Stimulated activated CD8-positive, alpha-beta memory T cell treated with anti-CD3 and anti-CD28 coated beads, Interleukin-15, amount 100 ng/mL, for 24 hours (primary cell): ENCODE results near the gene GALNTL6.

Source experiments
- DNase-seq: peaks from one replicate; pipeline ENCODE4 v3.0.0-alpha.2; 2020; ENCODE audit warnings: low read depth

GALNTL6 gene

DNA sequence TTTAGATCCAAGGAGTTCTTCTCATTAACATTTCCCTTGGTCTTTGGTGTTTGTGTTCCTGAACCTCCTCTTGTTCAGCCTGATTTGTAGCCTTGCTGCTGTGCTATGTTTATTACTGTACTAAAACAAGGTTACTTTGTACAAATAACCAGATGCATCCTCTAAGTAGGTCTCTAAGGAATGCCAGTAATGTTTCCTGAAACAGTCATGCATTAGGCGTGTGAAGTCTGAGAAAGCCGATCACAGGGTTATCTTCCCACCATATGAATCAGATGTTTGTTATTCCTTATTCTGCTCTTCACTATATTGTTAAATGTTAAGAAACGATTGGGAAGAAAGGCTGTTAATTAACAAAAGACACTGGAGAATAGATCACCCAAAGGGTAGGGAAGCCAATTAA lies 66.9 kb downstream of the GALNTL6 start:
- DNase-seq = no peak

DNA sequence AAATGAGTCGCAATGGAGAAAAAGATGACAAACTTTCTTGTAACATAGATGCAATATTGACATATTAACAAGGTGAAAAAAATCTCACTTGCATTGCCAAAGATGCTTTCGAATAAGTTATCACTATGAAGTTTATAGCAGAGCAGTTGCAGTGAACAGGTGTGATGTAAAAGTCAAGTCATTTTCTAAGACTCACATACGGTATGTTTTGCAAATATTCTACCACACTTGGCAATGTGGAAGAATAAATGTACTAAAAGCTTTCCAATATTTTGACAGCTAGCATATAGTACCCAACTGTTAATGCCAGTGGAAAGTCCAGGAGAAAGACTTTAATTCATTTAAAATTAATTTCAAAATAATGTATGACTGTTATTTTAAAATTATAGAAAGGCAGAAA lies 76.5 kb downstream of the GALNTL6 start:
- DNase-seq = no peak

DNA sequence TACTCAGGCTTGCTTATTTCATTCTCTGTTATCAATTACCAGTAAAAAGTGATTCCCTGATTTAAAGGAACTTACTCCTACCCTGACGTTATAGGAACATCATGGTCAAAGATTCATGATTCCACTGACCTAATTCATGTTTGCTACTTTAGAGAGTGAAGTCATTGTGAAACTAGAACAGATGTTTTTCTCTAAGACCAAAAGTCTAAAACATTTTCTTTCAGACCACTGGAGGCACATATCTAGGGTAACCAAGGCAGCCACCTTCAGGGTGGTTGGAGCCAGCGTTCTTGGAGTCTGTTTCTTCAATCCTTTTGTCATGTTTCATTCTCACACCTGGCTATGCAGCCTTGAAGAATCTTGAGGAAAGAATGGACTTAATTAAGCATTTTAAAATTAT lies 77.8 kb downstream of the GALNTL6 start:
- no peak for DNase-seq

DNA sequence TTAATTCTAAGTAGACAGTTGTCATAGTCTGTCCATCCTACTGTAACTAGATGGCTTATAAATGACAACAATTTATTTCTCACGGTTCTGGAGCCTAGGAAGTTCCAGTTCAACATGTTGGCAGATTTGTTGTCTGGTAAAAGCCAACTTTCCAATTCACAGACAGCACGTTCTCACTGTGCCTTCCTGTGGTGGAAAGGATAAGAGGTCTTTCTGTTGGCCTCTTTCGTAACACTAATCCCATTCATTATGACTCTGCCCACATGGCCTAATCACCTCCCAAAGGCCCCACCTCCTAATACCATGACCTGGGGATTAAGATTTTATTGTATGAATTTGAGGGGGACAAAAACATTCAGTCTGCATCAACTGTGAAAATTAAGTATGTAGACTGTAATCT lies 83.2 kb downstream of the GALNTL6 start:
- no peak for DNase-seq

DNA sequence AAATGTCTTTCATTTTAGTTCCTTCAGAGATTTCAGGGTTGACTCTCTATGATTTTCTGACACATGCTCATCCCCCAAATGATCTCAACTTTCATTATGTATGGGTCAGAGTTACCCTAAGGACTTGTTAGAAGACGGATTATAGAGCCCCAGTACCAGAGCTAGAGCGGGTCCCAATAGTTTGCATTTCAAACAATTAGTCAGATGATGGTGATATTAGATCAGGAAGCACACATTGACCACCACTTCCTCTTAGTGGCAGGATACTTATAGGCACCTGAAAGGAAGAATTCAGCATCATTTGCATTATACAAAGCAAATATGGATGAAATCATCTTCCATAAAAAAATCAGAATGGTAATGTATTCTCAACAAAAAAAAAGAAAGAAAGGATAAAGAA lies 106.1 kb downstream of the GALNTL6 start:
- no peak for DNase-seq

DNA sequence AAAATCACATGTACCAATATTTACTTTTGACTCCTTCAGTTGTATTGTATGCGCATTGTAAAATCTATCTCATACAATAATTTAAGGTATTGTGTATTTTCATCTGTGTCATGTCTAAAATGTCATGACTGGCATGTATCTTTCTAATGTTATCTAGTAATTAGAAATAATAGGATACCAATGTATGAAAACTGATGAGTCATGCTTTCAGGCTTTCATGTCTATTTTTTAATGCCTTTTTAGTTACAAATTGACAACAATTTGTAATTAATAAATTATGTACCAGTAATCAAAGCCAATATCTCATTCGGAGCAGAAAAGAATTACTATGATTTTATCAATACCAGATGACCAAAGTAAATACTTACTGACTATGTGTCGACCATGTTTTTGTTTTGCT lies 107.7 kb downstream of the GALNTL6 start:
- no peak for DNase-seq

DNA sequence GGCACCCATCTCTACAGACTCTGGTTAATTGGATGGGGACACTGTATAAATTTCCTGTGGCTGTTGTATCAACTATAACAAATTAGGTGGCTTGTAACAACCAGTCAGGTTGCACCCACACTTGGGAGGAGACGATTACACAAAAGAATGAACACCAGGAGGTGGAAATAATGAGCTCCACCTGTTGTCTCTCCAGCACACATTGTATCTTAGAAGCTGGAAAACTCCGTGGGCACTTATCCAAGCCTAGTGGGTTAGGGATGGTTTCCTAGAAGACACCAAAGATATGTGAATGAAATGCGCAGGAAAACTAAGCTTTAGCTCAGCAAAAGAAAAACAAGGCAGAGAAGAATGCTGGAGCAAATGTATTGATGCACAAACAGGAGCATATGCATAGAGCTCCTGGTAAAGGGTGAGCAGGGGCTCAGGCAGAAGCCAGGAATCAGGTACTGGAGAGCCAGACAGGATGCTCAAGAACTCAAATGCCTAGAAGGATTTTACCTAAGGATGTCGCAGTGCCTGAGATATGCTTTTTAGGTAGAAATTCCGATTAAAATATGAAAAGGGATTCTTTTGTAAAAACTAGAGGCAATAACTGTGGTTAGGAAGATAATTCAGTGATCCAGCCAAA lies 111.7 kb downstream of the GALNTL6 start:
- DNase-seq = no peak

DNA sequence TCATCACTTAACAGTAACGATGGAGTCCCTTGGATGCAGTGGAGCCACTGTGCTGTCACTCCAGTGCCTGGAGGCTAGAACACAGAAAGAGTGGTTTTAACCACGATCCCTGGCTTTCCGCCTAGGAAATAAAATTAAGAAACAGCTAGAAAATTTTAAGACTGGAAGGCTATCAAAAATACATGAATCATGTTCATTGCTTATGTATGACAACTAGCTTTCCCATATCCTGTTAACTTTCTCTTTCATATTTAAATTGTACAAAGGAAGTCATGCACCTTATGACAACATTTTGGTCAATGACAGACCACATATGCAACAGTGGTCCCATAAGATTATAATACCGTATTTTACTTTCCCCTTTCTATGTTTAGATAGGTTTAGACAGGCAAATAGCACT lies 115.1 kb downstream of the GALNTL6 start:
- DNase-seq = no peak

DNA sequence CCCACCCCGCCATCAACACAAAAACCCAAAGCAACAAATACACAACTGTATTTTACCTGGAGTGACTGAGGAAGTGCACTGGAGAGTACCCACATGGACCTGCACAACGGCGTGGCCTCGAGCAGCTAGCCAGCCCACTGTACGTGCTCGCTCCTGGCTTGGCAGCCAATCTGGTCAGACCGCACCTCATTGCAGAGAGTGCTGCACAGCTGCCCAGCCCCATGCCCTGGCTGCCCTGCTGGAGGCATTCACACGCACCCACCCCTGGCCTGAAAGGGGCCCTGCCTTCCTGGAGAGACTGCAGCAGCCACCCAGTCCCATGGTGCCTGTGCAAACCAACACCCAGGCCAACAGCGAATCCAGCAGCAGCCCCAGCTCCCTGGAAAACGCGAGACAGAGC lies 116.3 kb downstream of the GALNTL6 start:
- DNase-seq = no peak

DNA sequence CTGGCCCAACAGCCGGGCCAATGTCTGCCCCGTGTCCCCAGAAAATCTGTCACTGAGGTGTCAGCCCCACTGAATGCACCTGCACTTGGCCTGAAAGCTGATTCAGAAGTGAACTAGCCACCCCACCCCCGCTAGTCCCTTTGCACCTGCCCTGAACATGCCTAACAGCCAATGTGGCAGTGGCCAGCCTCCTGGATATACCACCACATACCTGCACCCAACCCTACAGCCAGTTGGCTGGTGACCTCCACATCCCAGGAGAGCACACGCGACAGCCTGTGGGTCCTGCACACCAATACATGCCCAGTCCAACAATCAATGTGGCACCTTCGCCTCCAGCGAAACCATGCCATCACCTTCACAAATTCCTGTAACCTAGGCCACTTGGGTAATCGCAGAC lies 116.7 kb downstream of the GALNTL6 start:
- no peak for DNase-seq

DNA sequence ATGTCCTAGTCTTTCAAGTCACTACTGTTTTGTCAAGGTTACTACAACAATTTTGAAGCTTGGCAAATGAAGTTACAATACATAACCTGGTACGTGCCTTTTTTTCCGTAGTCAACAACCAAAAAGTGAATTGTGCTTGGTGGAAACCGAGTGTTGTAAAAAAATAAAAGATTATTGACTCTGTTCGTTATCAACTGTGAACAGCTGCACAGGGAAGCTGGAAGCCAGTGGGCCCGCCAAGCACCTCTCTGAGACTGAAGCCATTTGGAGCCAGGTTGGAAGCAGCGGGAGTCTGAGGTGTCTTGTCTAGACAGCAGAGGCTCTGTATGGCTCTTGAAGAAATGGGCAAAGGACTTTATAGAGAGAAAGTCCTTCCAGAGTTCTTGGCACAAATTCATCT lies 119.0 kb downstream of the GALNTL6 start:
- DNase-seq = no peak

DNA sequence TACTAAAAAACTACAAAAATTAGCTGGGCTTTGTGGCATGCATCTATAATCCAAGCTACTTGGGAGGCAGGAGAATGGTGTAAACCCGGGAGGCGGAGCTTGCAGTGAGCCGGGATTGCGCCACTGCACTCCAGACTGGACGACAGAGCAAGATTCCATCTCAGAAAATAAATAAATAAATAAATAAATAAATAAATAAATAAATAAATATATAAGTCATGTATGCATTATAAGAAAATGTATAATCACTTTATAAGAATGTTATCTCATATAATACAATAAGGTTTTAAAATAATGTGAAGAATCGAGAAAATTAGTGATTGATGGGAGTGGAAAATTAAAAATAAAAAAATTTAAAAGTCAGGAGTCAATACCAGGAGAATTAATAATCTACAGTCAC lies 127.5 kb downstream of the GALNTL6 start:
- DNase-seq = no peak

DNA sequence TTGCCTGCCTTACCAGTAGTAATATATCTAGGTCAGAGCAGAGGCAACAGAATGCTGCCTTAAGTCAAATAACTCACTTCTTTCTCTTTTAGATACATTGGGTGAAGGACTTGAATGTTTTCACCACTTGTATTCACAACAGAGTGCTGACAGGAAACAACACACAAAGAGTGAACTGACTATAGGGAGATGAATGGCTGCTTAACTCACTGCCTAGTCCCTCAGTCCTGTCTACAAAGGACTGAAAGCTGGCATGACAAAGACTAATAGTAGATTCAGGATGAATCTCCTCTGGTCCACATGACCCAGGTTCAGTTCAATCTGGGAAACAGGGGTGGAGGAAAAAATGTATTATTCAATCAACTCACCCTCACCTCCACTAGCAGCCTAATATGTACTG lies 134.2 kb downstream of the GALNTL6 start:
- no peak for DNase-seq

DNA sequence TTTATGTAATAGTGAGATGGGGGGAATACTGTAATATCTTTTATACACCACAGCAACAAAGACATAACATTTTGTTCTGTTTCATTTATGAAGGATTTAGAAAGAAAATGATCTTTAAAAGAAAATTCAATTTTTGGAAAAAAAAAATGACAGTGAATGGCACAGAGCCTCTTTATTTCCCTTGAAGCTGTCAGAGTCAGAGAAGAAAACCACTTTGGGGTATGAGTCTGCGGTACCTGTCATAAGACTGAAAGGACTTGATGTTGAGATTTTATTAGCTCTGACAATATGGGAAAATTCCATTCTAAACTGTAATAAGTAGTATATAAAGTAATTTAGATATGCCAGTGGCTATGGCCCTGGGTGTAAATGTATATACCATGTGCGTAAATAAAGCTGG lies 134.8 kb downstream of the GALNTL6 start:
- no peak for DNase-seq

DNA sequence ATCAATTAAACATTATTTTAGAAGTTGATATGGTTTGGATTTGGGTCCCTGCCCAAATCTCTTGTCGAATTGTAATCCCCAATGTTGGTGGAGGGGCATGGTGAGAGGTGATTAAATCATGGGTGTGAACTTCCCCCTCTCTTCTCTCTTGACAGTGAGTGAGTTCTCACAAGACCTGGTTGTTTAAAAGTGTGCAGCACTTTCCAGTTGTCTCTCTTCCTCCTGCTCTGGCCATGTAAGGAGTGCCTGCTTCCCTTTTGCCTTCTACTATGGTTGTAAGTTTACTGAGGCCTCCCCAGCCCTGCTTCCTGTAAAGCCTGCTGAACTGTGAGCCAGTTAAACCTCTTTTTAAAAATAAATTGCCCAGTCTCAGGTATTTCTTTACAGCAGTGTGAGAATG lies 141.4 kb downstream of the GALNTL6 start:
- DNase-seq = no peak

DNA sequence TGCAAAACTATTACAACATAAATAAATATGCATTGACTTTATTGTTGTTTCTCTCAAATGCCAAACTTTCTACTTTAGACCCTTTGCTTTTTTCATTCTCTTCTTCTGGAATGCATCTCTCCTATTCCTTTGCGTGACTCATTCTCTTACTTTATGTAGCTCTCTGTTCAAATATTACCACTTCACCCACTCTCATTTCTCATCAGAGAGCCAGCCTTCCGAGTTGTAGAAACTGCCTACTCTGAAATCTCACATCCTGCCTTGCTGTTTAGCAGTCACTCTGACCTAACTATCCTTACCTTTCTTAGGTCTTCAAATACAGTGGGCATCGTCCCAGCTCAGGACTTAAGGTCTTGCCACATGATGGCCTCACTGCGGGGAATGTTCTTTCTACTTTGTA lies 143.5 kb downstream of the GALNTL6 start:
- no peak for DNase-seq

DNA sequence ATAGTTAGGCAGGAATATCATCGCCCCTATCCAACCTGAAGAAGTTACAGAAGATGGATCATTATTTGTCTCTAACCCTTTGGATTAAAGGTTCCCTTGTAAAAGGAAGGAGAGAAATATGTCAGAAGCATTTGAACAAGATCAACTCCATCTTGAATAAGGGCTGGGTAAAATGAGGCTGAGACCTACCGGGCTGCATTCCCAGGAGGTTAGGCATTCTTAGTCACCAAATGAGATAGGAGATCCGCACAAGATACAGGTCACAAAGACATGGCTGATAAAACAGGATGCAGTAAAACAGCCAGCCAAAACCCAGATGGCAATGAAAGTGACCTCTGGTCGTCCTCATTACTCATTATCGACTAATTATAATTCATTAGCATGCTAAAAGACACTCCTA lies 148.9 kb downstream of the GALNTL6 start:
- DNase-seq = no peak

DNA sequence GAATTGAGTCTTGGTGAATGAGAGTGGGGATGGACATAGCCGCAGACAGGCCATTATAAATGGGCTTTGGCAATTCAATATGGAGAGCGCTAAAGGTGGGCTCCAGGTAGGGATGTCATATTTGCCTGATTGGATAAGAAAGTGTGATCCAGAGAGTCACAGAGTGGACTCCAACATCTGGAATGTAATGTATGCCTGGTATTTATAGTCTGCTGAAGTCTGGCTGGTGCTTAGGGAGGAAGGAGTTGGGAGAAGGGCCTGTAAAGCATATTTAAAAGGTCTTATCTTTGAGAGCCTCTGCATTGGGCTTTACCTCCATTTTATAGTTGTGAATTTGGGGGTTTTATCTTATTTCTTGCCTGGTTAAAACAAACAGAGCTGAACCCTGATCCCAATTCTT lies 153.2 kb downstream of the GALNTL6 start:
- no peak for DNase-seq

DNA sequence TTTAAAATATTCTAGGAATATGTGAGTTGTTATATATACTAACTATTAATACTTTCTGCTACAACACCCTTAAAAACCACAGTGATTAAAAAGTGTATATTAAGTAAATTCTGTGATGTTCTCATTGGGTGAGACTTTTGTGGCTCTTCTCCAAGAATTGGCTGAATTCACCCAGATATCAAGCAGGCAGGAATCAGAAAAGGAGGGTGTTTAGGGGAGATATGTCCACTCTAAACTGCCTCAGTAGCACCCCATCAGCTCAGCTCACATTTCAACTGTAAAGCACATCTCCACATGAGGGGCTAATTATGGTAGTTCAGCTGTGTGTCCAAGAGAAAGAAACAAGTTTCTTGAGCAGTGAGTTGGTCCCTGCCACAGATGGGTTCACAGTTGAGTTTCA lies 165.0 kb downstream of the GALNTL6 start:
- DNase-seq = no peak

DNA sequence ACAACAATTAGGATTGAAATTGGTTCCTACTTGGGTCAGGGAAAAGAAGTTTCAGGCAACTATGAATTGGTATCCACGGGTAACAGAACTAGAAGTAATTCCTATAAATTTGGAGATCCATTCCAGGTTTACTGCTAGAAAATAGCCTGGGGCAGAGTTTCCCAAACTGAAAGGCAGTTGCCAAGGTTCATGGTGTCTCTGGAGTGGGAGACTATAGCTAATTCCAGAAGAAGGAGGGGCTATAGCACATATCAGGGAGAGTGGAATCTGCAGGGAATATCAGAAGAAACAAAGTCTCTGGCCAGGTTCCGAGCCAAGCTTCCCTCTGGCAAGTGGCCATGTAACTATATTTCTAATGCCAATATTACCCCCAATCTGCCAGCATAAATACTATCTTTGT lies 166.3 kb downstream of the GALNTL6 start:
- no peak for DNase-seq

DNA sequence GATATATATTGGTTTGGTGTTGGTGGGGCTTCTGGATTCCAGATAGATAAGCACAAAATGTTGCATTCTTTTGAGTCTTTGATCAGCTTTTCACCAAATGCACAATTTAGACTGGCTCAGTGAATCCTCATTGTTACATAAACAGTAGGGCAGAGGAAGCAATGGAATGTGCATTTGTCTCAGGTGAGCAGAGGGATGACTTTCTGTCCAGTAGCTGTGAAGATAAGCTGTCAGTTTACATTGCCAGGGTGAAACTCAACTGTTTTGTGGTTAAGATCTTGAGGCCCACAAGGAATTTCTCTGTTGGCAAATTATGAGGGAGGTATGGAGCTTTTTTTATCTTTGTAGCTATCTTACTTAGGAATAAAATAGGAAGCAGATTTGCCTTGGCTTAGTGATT lies 168.0 kb downstream of the GALNTL6 start:
- no peak for DNase-seq

DNA sequence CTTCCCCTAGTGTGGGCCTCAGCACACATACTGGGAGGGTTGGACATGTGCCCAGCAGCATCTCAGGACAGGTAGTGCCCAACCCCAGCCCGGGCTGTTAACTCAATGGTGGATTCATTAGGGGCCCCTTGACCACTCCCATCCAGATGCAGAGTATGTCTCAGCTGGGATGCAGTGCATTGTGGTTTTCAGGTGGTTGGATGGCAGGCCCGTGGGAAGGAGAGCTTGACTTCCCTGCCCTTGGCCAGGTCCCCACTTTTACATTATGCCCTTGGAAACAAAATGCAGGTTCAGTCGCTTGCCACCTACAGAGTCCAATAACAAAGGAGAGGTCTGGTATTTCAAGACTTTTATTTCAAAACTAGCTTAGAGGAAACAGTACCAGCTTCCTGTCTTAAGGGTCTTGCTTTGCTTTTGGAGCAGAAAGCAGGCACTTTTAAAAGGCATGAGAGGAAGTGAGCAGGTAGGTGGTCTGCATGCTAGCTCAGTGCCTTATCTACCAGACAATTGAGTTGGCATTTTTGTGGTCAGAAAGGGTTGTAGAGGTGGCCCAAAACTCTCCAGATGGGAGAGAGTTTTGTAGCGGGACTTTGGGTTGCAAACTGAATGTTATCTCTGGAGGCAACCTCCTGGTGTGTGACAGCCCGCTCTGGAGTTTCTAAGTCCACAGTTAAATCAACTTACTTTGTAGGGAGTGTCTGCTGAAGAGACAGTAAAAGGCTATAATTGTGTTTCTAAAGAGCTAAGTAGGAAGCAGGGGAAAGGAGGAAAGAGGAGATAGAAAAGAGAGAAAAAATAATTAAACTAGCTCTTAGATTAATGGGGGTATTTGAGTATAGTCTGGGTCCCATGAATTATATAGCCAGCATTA lies 171.0 kb downstream of the GALNTL6 start:
- DNase-seq = no peak

DNA sequence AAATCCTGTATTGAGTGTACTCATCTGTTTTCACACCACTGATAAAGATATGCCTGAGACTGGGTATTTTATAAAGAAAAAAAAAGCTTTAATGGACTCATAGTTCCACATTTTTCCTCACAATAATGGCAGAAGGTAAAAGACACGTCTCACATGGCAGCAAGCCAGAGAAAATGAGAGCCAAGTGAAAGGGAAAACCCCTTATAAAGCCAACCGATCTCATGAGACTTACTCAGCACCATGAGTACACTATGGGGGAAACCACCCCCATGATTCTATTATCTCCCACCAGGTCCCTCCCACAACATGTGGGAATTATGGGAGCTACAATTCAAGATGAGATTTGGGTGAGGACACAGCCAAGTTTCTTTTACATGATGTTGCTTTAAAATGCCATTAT lies 171.9 kb downstream of the GALNTL6 start:
- no peak for DNase-seq

DNA sequence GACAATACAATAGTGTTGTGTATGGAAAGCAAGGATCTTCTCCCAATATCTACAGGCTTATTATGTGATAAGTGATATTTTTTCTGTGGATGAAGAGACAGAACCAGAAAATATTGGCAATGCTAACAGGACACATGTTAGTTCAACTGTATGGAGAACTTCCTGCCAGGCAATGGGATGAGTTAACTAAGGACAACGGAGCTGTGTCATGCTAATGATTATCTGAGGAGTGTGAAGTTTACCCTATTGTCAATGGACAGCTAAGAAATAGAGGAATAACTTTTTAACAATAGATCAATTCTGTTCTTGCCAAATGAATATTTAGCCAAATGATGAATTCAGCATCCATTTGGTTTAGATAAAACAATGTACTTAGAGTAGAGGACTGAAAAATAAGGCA lies 180.0 kb downstream of the GALNTL6 start:
- DNase-seq = no peak
